Measurements from ENCODE around the gene LYSET.

GRCh38 chr14:93232159-93232558 lies 47.0 kb downstream of the LYSET start:
- no peak for TF ChIP-seq CTCF (IDR thresholded peaks at IDR 0.05; ENCODE audit: insufficient read depth, low read length)
- TF ChIP-seq REST (IDR thresholded peaks at IDR 0.05; ENCODE audit: insufficient replicate concordance, low read depth), result no peak
- no peak for TF ChIP-seq POLR2AphosphoS5 (IDR thresholded peaks at IDR 0.05; ENCODE audit: low read depth)
- no peak for TF ChIP-seq GABPA (IDR thresholded peaks at IDR 0.05; ENCODE audit: low read depth)
- TF ChIP-seq SPI1 (IDR thresholded peaks at IDR 0.05; ENCODE audit: borderline replicate concordance, low read depth), result no peak
